PFSK-1 (cell line): ENCODE data around the gene C15orf40.

Experiments
- POLR2AphosphoS5 ChIP-seq: IDR thresholded peaks from 2 replicates; pipeline ENCODE4 v1.6.1; 2012; ENCODE audit warnings: low read depth, mild to moderate bottlenecking, control low read depth, low read length, moderate library complexity
- TAF1 ChIP-seq: IDR thresholded peaks from 2 replicates; pipeline ENCODE4 v1.6.1; 2012; ENCODE audit warnings: low read length, control low read depth, borderline replicate concordance; ENCODE audit not compliant: insufficient read depth

GRCh38 chr15:82995076-82995475 lies 16.4 kb downstream of the C15orf40 start:
- no peak for TF ChIP-seq POLR2AphosphoS5
- no peak for TF ChIP-seq TAF1
